GM18519 (cell line): ENCODE data around the gene RUNX2.
"Not testable (repeated sequence)": the region's sequence is repeated elsewhere in the genome, so short reads cannot be mapped to it uniquely, and the experiment has no call there.

Experiments used
- ATAC-seq: cut with Tn5 transposase; IDR thresholded peaks from one replicate; pipeline ENCODE4 v1.9.1; 2021; ENCODE audit warnings: mild to moderate bottlenecking, moderate library complexity; ENCODE audit not compliant: unreplicated experiment, low FRiP score

The RUNX2 gene

GRCh38 chr6:45327956-45328522 is at the start of gene RUNX2:
TSS of gene RUNX2 (plus strand) at chr6:45328330. CDS start at chr6:45328727, 397 bp downstream.
- ATAC-seq = no peak

- ATAC-seq = no peak
Observed at GRCh38 chr6:45278367-45278766, 49.8 kb upstream of the RUNX2 start.

GRCh38 chr6:45286707-45287106 is 41.4 kb upstream of the RUNX2 start:
- not testable (repeated sequence) for ATAC-seq

- no peak for ATAC-seq
Observed at GRCh38 chr6:45289751-45290514, 38.2 kb upstream of the RUNX2 start.

- no peak for ATAC-seq
Observed at GRCh38 chr6:45293306-45293705, 34.8 kb upstream of the RUNX2 start.

GRCh38 chr6:45294065-45294701 is 33.9 kb upstream of the RUNX2 start:
- ATAC-seq = not testable (repeated sequence)

GRCh38 chr6:45297320-45297719 is 30.8 kb upstream of the RUNX2 start:
- no peak for ATAC-seq

GRCh38 chr6:45299096-45299581 is 29.0 kb upstream of the RUNX2 start:
- no peak for ATAC-seq

GRCh38 chr6:45300736-45301135 is 27.4 kb upstream of the RUNX2 start:
- no peak for ATAC-seq

- ATAC-seq = no peak
Observed at GRCh38 chr6:45301348-45302142, 26.6 kb upstream of the RUNX2 start.

- ATAC-seq = no peak
Observed at GRCh38 chr6:45302832-45303231, 25.3 kb upstream of the RUNX2 start.

GRCh38 chr6:45305546-45305945 is 22.6 kb upstream of the RUNX2 start:
- no peak for ATAC-seq

GRCh38 chr6:45310118-45310788 is 17.9 kb upstream of the RUNX2 start:
- ATAC-seq = no peak

GRCh38 chr6:45314146-45314545 is 14.0 kb upstream of the RUNX2 start:
- ATAC-seq = no peak

- ATAC-seq = no peak
Observed at GRCh38 chr6:45320349-45320748, 7.8 kb upstream of the RUNX2 start.

- ATAC-seq = no peak
Observed at GRCh38 chr6:45323656-45324224, 4.4 kb upstream of the RUNX2 start.

- ATAC-seq = no peak
Observed at GRCh38 chr6:45326698-45327417, 1.3 kb upstream of the RUNX2 start.

GRCh38 chr6:45328523-45328922 is 393 bp downstream of the RUNX2 start:
- ATAC-seq = no peak

- no peak for ATAC-seq
Observed at GRCh38 chr6:45344900-45345299, 16.8 kb downstream of the RUNX2 start.
